Activated T-helper 1 cell treated with anti-CD3 and anti-CD28 coated beads, Interleukin-12 subunit alpha, Interleukin-12 subunit beta, Interleukin-2, Interleukin-4 antibody, amounts not matched to agents 30 ng/mL and 10 ng/mL and 1 ng/mL, durations not matched to agents 14 hours and 24 hours and 36 hours (primary cell): ENCODE results near the gene NCBP1. TPM values are rescaled to one million over a fixed set of nuclear protein-coding genes. Genes with fewer than 3 reads are reported as not detected.

Experiments
- DNase-seq: peaks from one replicate; pipeline ENCODE4 v3.0.0; 2021; ENCODE audit warnings: low spot score
- H3K27ac Mint-ChIP-seq: one replicate; pipeline ENCODE4 v1.8.0; 2021; ENCODE audit warnings: mild to moderate bottlenecking, mixed read lengths
- H3K27me3 Mint-ChIP-seq: one replicate; pipeline ENCODE4 v1.8.0; 2022; ENCODE audit warnings: mild to moderate bottlenecking, moderate library complexity, mixed read lengths; ENCODE audit not compliant: insufficient read depth
- H3K36me3 Mint-ChIP-seq: one replicate; pipeline ENCODE4 v1.8.0; 2021; ENCODE audit warnings: low read depth, mixed read lengths
- H3K4me1 Mint-ChIP-seq: one replicate; pipeline ENCODE4 v1.8.0; 2021; ENCODE audit warnings: low read depth, mixed read lengths
- H3K4me3 Mint-ChIP-seq: one replicate; pipeline ENCODE4 v1.8.0; 2021; ENCODE audit warnings: mild to moderate bottlenecking, moderate library complexity, mixed read lengths
- H3K9me3 Mint-ChIP-seq: one replicate; pipeline ENCODE4 v1.8.0; 2021; ENCODE audit warnings: mixed read lengths
- intact Hi-C: fragments of 100-400 bp; cut with micrococcal nuclease; formaldehyde crosslinking; loops from one replicate; pipeline ENCODE4 v1.15.1; 2024
- total RNA-seq: library from RNA; stranded (reverse); gene quantifications from 2 replicates; pipeline ENCODE4 v1.2.3, GENCODE V29; 2022

The NCBP1 gene
- total RNA-seq, 1 donor from 2014 or later = 43.2 TPM

GRCh38 chr9:97710356-97711222, 77.0 kb downstream of the NCBP1 start:
- H3K4me3 Mint-ChIP-seq = no peak overlapping the region
- H3K27ac Mint-ChIP-seq = no peak overlapping the region
- no peaks in the 10 kb centered on the region for H3K9me3 Mint-ChIP-seq
- DNase-seq = peak; percentile 31
- intact Hi-C loops = loop anchor here (1.0 to 5.0 kb wide), 8 partner anchors 92 to 552 kb away; partner anchors contain the start of gene FOXE1
- H3K27me3 Mint-ChIP-seq = peaks cover 15% of the 10 kb centered on the region
- H3K4me1 Mint-ChIP-seq = peaks cover 29% of the 10 kb centered on the region
- peaks cover 1% of the 10 kb centered on the region for H3K36me3 Mint-ChIP-seq

GRCh38 chr9:97711223-97711626, 77.6 kb downstream of the NCBP1 start:
- Mint-ChIP-seq H3K27me3 (peaks cover 15% of the 10 kb centered on the region), H3K27ac (no peak overlapping the region), H3K4me3 (no peak overlapping the region), H3K4me1 (peaks cover 29% of the 10 kb centered on the region), H3K9me3 (no peaks in the 10 kb centered on the region), H3K36me3 (peaks cover 1% of the 10 kb centered on the region)
- intact Hi-C loops = loop anchor here (2.0 to 5.0 kb wide), 3 partner anchors 92 to 551 kb away; partner anchors contain the start of gene FOXE1
- DNase-seq = no peak

GRCh38 chr9:97714435-97714834, 80.8 kb downstream of the NCBP1 start:
- H3K36me3 Mint-ChIP-seq = peaks cover 1% of the 10 kb centered on the region
- peaks cover 37% of the 10 kb centered on the region for H3K4me1 Mint-ChIP-seq
- H3K9me3 Mint-ChIP-seq = peaks cover 4% of the 10 kb centered on the region
- H3K27ac Mint-ChIP-seq = no peak overlapping the region
- peaks cover 7% of the 10 kb centered on the region for H3K27me3 Mint-ChIP-seq
- peak overlapping the region; percentile 46 for H3K4me3 Mint-ChIP-seq
- intact Hi-C loops = loop anchor here (5.0 kb wide), 1 partner anchor 548 kb away; no protein-coding TSS in a partner anchor
- DNase-seq = peak; percentile 23

GRCh38 chr9:97717866-97718265, 84.2 kb downstream of the NCBP1 start:
- Mint-ChIP-seq H3K4me1 (peaks cover 26% of the 10 kb centered on the region), H3K4me3 (no peak overlapping the region), H3K36me3 (peaks cover 3% of the 10 kb centered on the region), H3K27ac (no peak overlapping the region), H3K27me3 (peaks cover 19% of the 10 kb centered on the region), H3K9me3 (peaks cover 9% of the 10 kb centered on the region)
- intact Hi-C loops = no loop called here
- DNase-seq = no peak

- no peak overlapping the region for H3K4me3 Mint-ChIP-seq
- peaks cover 36% of the 10 kb centered on the region for H3K27me3 Mint-ChIP-seq
- H3K36me3 Mint-ChIP-seq = peaks cover 1% of the 10 kb centered on the region
- intact Hi-C loops = no loop called here
- no peak for DNase-seq
- peaks cover 8% of the 10 kb centered on the region for H3K4me1 Mint-ChIP-seq
- H3K27ac Mint-ChIP-seq = no peak overlapping the region
- H3K9me3 Mint-ChIP-seq = peaks cover 9% of the 10 kb centered on the region
Observed at GRCh38 chr9:97721396-97721795, 87.8 kb downstream of the NCBP1 start.

GRCh38 chr9:97722331-97722730, 88.7 kb downstream of the NCBP1 start:
- Mint-ChIP-seq H3K27me3 (peaks cover 40% of the 10 kb centered on the region), H3K4me1 (peaks cover 5% of the 10 kb centered on the region), H3K4me3 (no peak overlapping the region), H3K36me3 (peaks cover 1% of the 10 kb centered on the region), H3K27ac (no peak overlapping the region), H3K9me3 (peaks cover 9% of the 10 kb centered on the region)
- DNase-seq = no peak
- intact Hi-C loops = no loop called here

Other genes with a start within 250 kb of the NCBP1 start
- 4.7 TPM in 2 replicates for gene TDRD7, start 221.7 kb upstream of the NCBP1 start, total RNA-seq
- gene TMOD1, start 132.2 kb upstream of the NCBP1 start, total RNA-seq = 0.81 and 0.86 TPM in 2 replicates
- gene TSTD2, start 453 bp upstream of the NCBP1 start, total RNA-seq = 16.4 and 19.2 TPM in 2 replicates
- gene XPA, start 63.5 kb downstream of the NCBP1 start, total RNA-seq = 10.6 and 11.3 TPM in 2 replicates
- gene FOXE1, start 219.4 kb downstream of the NCBP1 start, total RNA-seq = 0.05 TPM in 1 of 2 replicates, not detected in the other